A549 treated with CORT108297 at 1 μM for 4 hours (cell line): Measurements from ENCODE around the gene CDKN2B. TPM values are rescaled to one million over a fixed set of nuclear protein-coding genes. Genes with fewer than 3 reads are reported as not detected.

Source experiments
- total RNA-seq: library from RNA; stranded (reverse); fragments of 200-300 nt; extraction: Qiagen RNA extraction; gene quantifications from 5 replicates; pipeline ENCODE4 v1.2.3, GENCODE V29; 2022

The CDKN2B gene
- total RNA-seq: not detected in 5 replicates

GRCh38 chr9:22008717-22009505 is at the start of gene CDKN2B:
Gene CDKN2B (minus strand): TSS chr9:22009305. CDS start chr9:22008953, 352 bp downstream.

GRCh38 chr9:21994556-21995005 is 14.5 kb downstream of the CDKN2B start, which contains the start of gene CDKN2B-AS1:
Gene CDKN2B-AS1 (plus strand): TSS chr9:21994791.

GRCh38 chr9:21993893-21994555 is 15.1 kb downstream of the CDKN2B start, which contains the start of gene CDKN2A:
Gene CDKN2A (minus strand): TSS chr9:21994392.

Other genes starting within 250 kb of the CDKN2B start
- 7.7 to 13.7 TPM (median 9.0 TPM) in 5 replicates for gene MTAP, start 206.7 kb downstream of the CDKN2B start, total RNA-seq
- not detected in 5 replicates for gene CDKN2A, start 14.9 kb downstream of the CDKN2B start, total RNA-seq
- gene CDKN2B-AS1, start 14.5 kb downstream of the CDKN2B start, total RNA-seq: not detected in 5 replicates